Thoracic aorta (tissue), 2 donors: ENCODE measurements around the gene SLC25A41. TPM values are rescaled to one million over a fixed set of nuclear protein-coding genes. Genes with fewer than 3 reads are reported as not detected.

Source experiments
- ATAC-seq: fragments of 150-250 bp; one replicate; pipeline ENCODE4 v1.8.0; 2017; ENCODE audit warnings: low read depth; ENCODE audit not compliant: insufficient number of reproducible peaks, low FRiP score
- DNase-seq: peaks from one replicate; pipeline ENCODE4 v3.0.0-alpha.2; 2020; ENCODE audit warnings: low spot score
- H3K27ac ChIP-seq, 2 donors: fragments of 200-600 bp; sonication (generic); 1 replicate in 1 of 2; 2 replicates in 1 of 2; pipeline ENCODE4 v1.5.1; 2016; ENCODE audit warnings: mild to moderate bottlenecking in 2 of 2, moderate library complexity in 2 of 2
- H3K27me3 ChIP-seq: fragments of 200-600 bp; sonication (generic); replicated peaks from 2 replicates; pipeline ENCODE4 v1.6.0; 2016; ENCODE audit warnings: mild to moderate bottlenecking; ENCODE audit not compliant: insufficient read depth
- H3K36me3 ChIP-seq: fragments of 200-600 bp; sonication (generic); one replicate; pipeline ENCODE4 v1.5.1; 2016
- H3K4me1 ChIP-seq, 2 donors: fragments of 200-600 bp; sonication (generic); 1 replicate in 1 of 2; 2 replicates in 1 of 2; pipeline versions ENCODE4 v1.5.1 to v1.6.0; 2016; ENCODE audit warnings: low read depth in 2 of 2, mild to moderate bottlenecking in 1 of 2; ENCODE audit not compliant: control insufficient read depth in 1 of 2
- H3K4me3 ChIP-seq: fragments of 200-600 bp; sonication (generic); 2 replicates; pipeline ENCODE4 v1.5.1; 2016; ENCODE audit warnings: mild to moderate bottlenecking
- H3K9me3 ChIP-seq: fragments of 200-600 bp; sonication (generic); 2 replicates; pipeline ENCODE4 v1.5.1; 2016
- CTCF ChIP-seq: fragments of 200-600 bp; sonication (generic); IDR thresholded peaks from one replicate; pipeline ENCODE4 v1.5.1; 2019; ENCODE audit warnings: antibody characterized with exemption
- total RNA-seq, 2 donors: library from RNA; depleted of rRNA; stranded (reverse); fragments of >200 nt; gene quantifications; one replicate each; pipeline versions ENCODE4 v1.1.0 to v1.2.3, GENCODE V29; 2016

The SLC25A41 gene
- total RNA-seq, 2 donors from 2014 or later: 0.71 TPM; not detected in 1

GRCh38 chr19:6459262-6460098 lies 25.9 kb upstream of the SLC25A41 start, which contains the start of gene SLC25A23:
SLC25A23 (minus strand) TSS chr19:6459792; CDS start chr19:6459628, 164 bp downstream.
- peak within 1 kb of the TSS; percentile 53 to 71 for H3K27ac ChIP-seq
- peak; percentile 61 for ATAC-seq
- TF ChIP-seq CTCF: no peak

GRCh38 chr19:6458695-6459261 lies 25.2 kb upstream of the SLC25A41 start:
- Histone ChIP-seq H3K36me3 (peaks cover 16% of the 10 kb centered on the region), H3K9me3 (peaks cover 3% of the 10 kb centered on the region), H3K4me1 (peaks cover 0 to 15% of the 10 kb centered on the region in 2 donors), H3K27ac (peak overlapping the region; percentile 28 to 53), H3K27me3 (no peaks in the 10 kb centered on the region), H3K4me3 (peak overlapping the region; percentile 97)
- ATAC-seq (no peak), DNase-seq (no peak)
- TF ChIP-seq CTCF: no peak

More at GRCh38 chr19:6459262-6460098, 25.9 kb upstream of the SLC25A41 start, which contains the start of gene SLC25A23:
- no peak for DNase-seq
- H3K4me3 ChIP-seq: peak within 1 kb of the TSS; percentile 97
- no peaks in the 10 kb centered on the region for H3K9me3 ChIP-seq
- H3K27me3 ChIP-seq: no peaks in the 10 kb centered on the region
- peaks cover 0 to 15% of the 10 kb centered on the region in 2 donors for H3K4me1 ChIP-seq
- peaks cover 9% of the 10 kb centered on the region for H3K36me3 ChIP-seq

- Histone ChIP-seq H3K27me3 (no peaks in the 10 kb centered on the region), H3K4me1 (peaks cover 0 to 15% of the 10 kb centered on the region in 2 donors), H3K27ac (no peak overlapping the region), H3K4me3 (peak overlapping the region; percentile 97), H3K36me3 (peaks cover 22% of the 10 kb centered on the region), H3K9me3 (peaks cover 3% of the 10 kb centered on the region)
- TF ChIP-seq CTCF: no peak
- DNase-seq (no peak), ATAC-seq (no peak)
Measured at GRCh38 chr19:6457958-6458694, 24.6 kb upstream of the SLC25A41 start.

- Histone ChIP-seq H3K27ac (no peak overlapping the region), H3K27me3 (no peaks in the 10 kb centered on the region), H3K9me3 (peaks cover 3% of the 10 kb centered on the region), H3K4me3 (no peak overlapping the region), H3K4me1 (peaks cover 0 to 15% of the 10 kb centered on the region in 2 donors), H3K36me3 (peaks cover 27% of the 10 kb centered on the region)
- no peak for TF ChIP-seq CTCF
- ATAC-seq (no peak), DNase-seq (no peak)
Measured at GRCh38 chr19:6455924-6456323, 22.4 kb upstream of the SLC25A41 start.
